Stimulated activated CD4-positive, alpha-beta T cell treated with anti-CD3 and anti-CD28 coated beads, Interleukin-4, amount 100 ng/mL, for 4 hours (primary cell): ENCODE results near the gene ABCG4.
"Not testable (repeated sequence)": the region's sequence is repeated elsewhere in the genome, so short reads cannot be mapped to it uniquely, and the experiment has no call there.

ENCODE experiments used
- DNase-seq, 2 experiments: peaks; one replicate each; pipeline ENCODE4 v3.0.0-alpha.2; 2020

The ABCG4 gene

GRCh38 chr11:119149018-119149785 is at the start of gene ABCG4:
Gene ABCG4, plus strand, starts transcription at chr11:119149052. Its CDS starts 914 bp downstream, at chr11:119149966.
- peak in 1 of 2 experiments; percentile 41 for DNase-seq

GRCh38 chr11:119099711-119100110 is 49.1 kb upstream of the ABCG4 start:
- no peak for DNase-seq

- DNase-seq, result no peak
Observed at GRCh38 chr11:119100246-119100970, 48.4 kb upstream of the ABCG4 start.

- DNase-seq, result no peak
Observed at GRCh38 chr11:119100994-119101758, 47.7 kb upstream of the ABCG4 start.

GRCh38 chr11:119101759-119102423 is 47.0 kb upstream of the ABCG4 start, which contains the start of gene DPAGT1:
Gene DPAGT1, minus strand, starts transcription at chr11:119101853. Its CDS starts 198 bp downstream, at chr11:119101655.
- DNase-seq, result peak; percentile 77 to 83

GRCh38 chr11:119103161-119103664 is 45.6 kb upstream of the ABCG4 start:
- not testable (repeated sequence) for DNase-seq

GRCh38 chr11:119103793-119104192 is 45.1 kb upstream of the ABCG4 start:
- no peak for DNase-seq

- DNase-seq, result peak; percentile 88 to 93
Observed at GRCh38 chr11:119106564-119107537, 42.0 kb upstream of the ABCG4 start, which contains the start of gene C2CD2L. Gene C2CD2L, plus strand, starts transcription at chr11:119107344. Its CDS starts 398 bp downstream, at chr11:119107742.

GRCh38 chr11:119107538-119108145 is 41.2 kb upstream of the ABCG4 start:
- DNase-seq, result no peak

GRCh38 chr11:119108146-119108856 is 40.6 kb upstream of the ABCG4 start:
- DNase-seq, result peak in 1 of 2 experiments; percentile 16

GRCh38 chr11:119108857-119109221 is 40.0 kb upstream of the ABCG4 start:
- no peak for DNase-seq

- DNase-seq, result no peak
Observed at GRCh38 chr11:119109843-119110242, 39.0 kb upstream of the ABCG4 start.

- DNase-seq, result no peak
Observed at GRCh38 chr11:119110439-119110838, 38.4 kb upstream of the ABCG4 start.

GRCh38 chr11:119111361-119111925 is 37.4 kb upstream of the ABCG4 start:
- no peak for DNase-seq

GRCh38 chr11:119112314-119113020 is 36.4 kb upstream of the ABCG4 start:
- no peak for DNase-seq

GRCh38 chr11:119113716-119114115 is 35.1 kb upstream of the ABCG4 start:
- DNase-seq, result no peak

- no peak for DNase-seq
Observed at GRCh38 chr11:119114351-119114750, 34.5 kb upstream of the ABCG4 start.

- DNase-seq, result no peak
Observed at GRCh38 chr11:119115484-119116234, 33.2 kb upstream of the ABCG4 start.
